MCF 10A (cell line): ENCODE results near the gene SPARC. TPM values are rescaled to one million over a fixed set of nuclear protein-coding genes. Genes with fewer than 3 reads are reported as not detected.

Source experiments
- BruUV-seq: library from RNA; stranded (reverse); fragments of 400-500 nt; replicated peaks from 2 replicates; lab custom pipeline; 2021; lab: Mats Ljungman, UMichigan
- CTCF ChIA-PET: fragments of 300-600 bp; sonication (Branson Sonifier 250); formaldehyde crosslinking; extraction: SDS; loops from one replicate; lab custom pipeline; 2021; ENCODE audit warnings: antibody characterized with exemption, inconsistent platforms; lab: Yijun Ruan, JAX
- POLR2A ChIA-PET: fragments of 300-600, 350-650 bp; sonication (Branson Sonifier 250); formaldehyde crosslinking; extraction: SDS; loops from one replicate; lab custom pipeline; 2020; ENCODE audit warnings: antibody characterized with exemption, inconsistent platforms; lab: Yijun Ruan, JAX
- DNase-seq: peaks from one replicate; pipeline ENCODE4 v3.0.0-alpha.2; 2018; ENCODE audit not compliant: unreplicated experiment
- H3K27ac Mint-ChIP-seq: one replicate; pipeline ENCODE4 v1.8.0; 2022; ENCODE audit warnings: mild to moderate bottlenecking, low read depth, mixed read lengths; ENCODE audit not compliant: unreplicated experiment
- H3K27me3 Mint-ChIP-seq: one replicate; pipeline ENCODE4 v1.8.0; 2022; ENCODE audit warnings: mixed read lengths; ENCODE audit not compliant: insufficient read depth, unreplicated experiment
- H3K36me3 Mint-ChIP-seq: one replicate; pipeline ENCODE4 v1.8.0; 2022; ENCODE audit warnings: mild to moderate bottlenecking, moderate library complexity, mixed read lengths; ENCODE audit not compliant: insufficient read depth, unreplicated experiment
- H3K4me1 Mint-ChIP-seq: one replicate; pipeline ENCODE4 v1.8.0; 2022; ENCODE audit warnings: mixed read lengths; ENCODE audit not compliant: insufficient read depth, unreplicated experiment
- H3K4me3 Mint-ChIP-seq: one replicate; pipeline ENCODE4 v1.8.0; 2022; ENCODE audit warnings: mild to moderate bottlenecking, moderate library complexity, mixed read lengths; ENCODE audit not compliant: unreplicated experiment
- H3K9me3 Mint-ChIP-seq: one replicate; pipeline ENCODE4 v1.8.0; 2022; ENCODE audit warnings: mixed read lengths; ENCODE audit not compliant: unreplicated experiment
- CTCF ChIP-seq: fragments of 200-600 bp; IDR thresholded peaks from one replicate; pipeline ENCODE4 v1.8.0; 2022; ENCODE audit warnings: antibody characterized with exemption, mild to moderate bottlenecking; ENCODE audit not compliant: unreplicated experiment
- intact Hi-C: fragments of 100-400 bp; cut with micrococcal nuclease; formaldehyde crosslinking; loops from 2 replicates; pipeline ENCODE4 v1.14.1; 2022
- total RNA-seq: library from RNA; stranded (reverse); gene quantifications from 2 replicates; pipeline ENCODE4 v1.2.3, GENCODE V29; 2022

SPARC gene
- total RNA-seq, 1 experiment from 2014 or later, result 32.6 TPM

- intact Hi-C loops, result no loop called here
- DNase-seq, result peak; percentile 79
- H3K27ac Mint-ChIP-seq, result no peak overlapping the region
- H3K27me3 Mint-ChIP-seq, result no peaks in the 10 kb centered on the region
- H3K4me3 Mint-ChIP-seq, result no peak overlapping the region
- H3K36me3 Mint-ChIP-seq, result peaks cover 19% of the 10 kb centered on the region
- H3K9me3 Mint-ChIP-seq, result no peaks in the 10 kb centered on the region
- H3K4me1 Mint-ChIP-seq, result peaks cover 18% of the 10 kb centered on the region
- ChIA-PET CTCF (interaction anchor here (0.5 to 9.2 kb wide), 14 partner anchors 11 to 843 kb away, joined by 3 to 94 read pairs (median 4); no protein-coding TSS in a partner anchor), POLR2A (interaction anchor here (0.5 to 3.3 kb wide), 3 partner anchors 10 to 844 kb away, joined by 3 to 12 read pairs (median 3); no protein-coding TSS in a partner anchor)
- no peak for TF ChIP-seq CTCF
- no TSS peak for BruUV-seq
Measured at GRCh38 chr5:151670953-151671636, 15.6 kb downstream of the SPARC start.

DNA sequence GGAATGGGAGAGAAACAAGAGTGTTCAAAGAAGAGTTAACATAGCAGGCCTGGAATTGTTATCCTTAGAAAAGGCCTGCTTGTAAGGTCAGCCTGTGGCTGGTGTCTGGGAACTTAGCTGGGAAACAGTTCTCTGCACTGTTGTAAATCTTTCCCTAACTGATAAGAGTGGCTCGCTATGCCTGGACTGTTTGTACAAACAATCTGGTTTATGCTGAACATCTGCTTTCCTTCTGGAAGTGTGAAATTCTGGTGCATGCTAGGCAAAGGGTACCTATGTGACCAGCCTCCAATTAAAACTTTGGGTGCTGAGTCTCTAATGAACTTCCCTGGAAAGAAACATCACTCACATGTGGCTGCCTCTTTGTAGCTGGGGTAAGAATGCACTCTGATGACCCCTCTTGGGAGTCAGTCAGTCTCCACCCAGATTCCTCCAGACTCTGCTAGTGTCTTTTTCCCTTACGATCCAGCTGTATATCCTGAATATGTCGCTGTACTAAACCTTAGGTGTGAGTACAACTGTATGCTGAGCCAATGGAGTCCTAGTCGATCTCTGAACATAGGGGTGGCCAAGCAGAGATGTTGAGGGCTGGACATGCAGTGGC is 16.5 kb downstream of the SPARC start:
- no TSS peak for BruUV-seq
- Mint-ChIP-seq H3K4me3 (no peak overlapping the region), H3K27me3 (no peaks in the 10 kb centered on the region), H3K36me3 (peaks cover 19% of the 10 kb centered on the region), H3K9me3 (no peaks in the 10 kb centered on the region), H3K27ac (no peak overlapping the region), H3K4me1 (peaks cover 22% of the 10 kb centered on the region)
- no peak for TF ChIP-seq CTCF
- no peak for DNase-seq
- intact Hi-C loops, result no loop called here
- ChIA-PET POLR2A (interaction anchor here (3.3 kb wide), 1 partner anchor 9 kb away, joined by 12 read pairs; no protein-coding TSS in a partner anchor), CTCF (interaction anchor here (0.6 to 9.2 kb wide), 9 partner anchors 10 to 844 kb away, joined by 3 to 94 read pairs (median 5); no protein-coding TSS in a partner anchor)

DNA sequence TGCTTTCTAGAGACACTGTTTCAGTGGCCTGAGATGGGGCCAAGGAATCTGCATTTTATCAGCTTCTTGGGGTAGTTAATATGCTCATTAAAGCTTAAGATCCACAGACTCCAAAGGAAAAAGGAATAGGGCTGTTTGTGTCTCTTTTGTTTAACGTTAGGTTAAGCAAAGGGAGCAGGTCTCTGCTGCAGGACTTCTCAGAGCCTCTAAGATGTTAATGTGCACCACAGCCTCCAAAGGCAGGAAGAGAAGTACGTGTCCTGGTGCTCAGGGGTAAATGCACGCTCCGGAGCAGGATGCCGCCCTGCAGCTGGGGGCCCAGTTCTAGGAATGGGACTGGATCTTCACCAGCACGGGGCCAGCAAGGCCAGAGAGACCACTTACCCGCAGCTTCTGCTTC is 19.6 kb downstream of the SPARC start:
- no peak for DNase-seq
- intact Hi-C loops, result no loop called here
- peaks cover 26% of the 10 kb centered on the region for H3K36me3 Mint-ChIP-seq
- H3K4me3 Mint-ChIP-seq, result no peak overlapping the region
- H3K4me1 Mint-ChIP-seq, result peaks cover 40% of the 10 kb centered on the region
- BruUV-seq, result no TSS peak
- ChIA-PET CTCF (interaction anchor here (1.1 to 15.3 kb wide), 5 partner anchors 9 to 71 kb away, joined by 3 to 652 read pairs (median 7); no protein-coding TSS in a partner anchor), POLR2A (interaction anchor here (0.6 kb wide), 1 partner anchor 200 kb away, joined by 3 read pairs; no protein-coding TSS in a partner anchor)
- H3K9me3 Mint-ChIP-seq, result no peaks in the 10 kb centered on the region
- no peaks in the 10 kb centered on the region for H3K27me3 Mint-ChIP-seq
- H3K27ac Mint-ChIP-seq, result no peak overlapping the region
- TF ChIP-seq CTCF, result no peak

- H3K4me1 Mint-ChIP-seq, result peaks cover 39% of the 10 kb centered on the region
Measured at GRCh38 chr5:151665613-151666012, 21.1 kb downstream of the SPARC start.

More at GRCh38 chr5:151665613-151666012, 21.1 kb downstream of the SPARC start:
- CTCF ChIA-PET, result interaction anchor here (0.5 to 15.3 kb wide), 8 partner anchors 14 to 684 kb away, joined by 3 to 652 read pairs (median 4); partner anchors contain the start of genes G3BP1 and SLC36A1
- Mint-ChIP-seq H3K36me3 (peaks cover 23% of the 10 kb centered on the region), H3K9me3 (no peaks in the 10 kb centered on the region), H3K27ac (peak overlapping the region; percentile 24), H3K4me3 (no peak overlapping the region), H3K27me3 (no peaks in the 10 kb centered on the region)
- BruUV-seq, result no TSS peak
- DNase-seq, result no peak
- TF ChIP-seq CTCF, result no peak
- intact Hi-C loops, result no loop called here
- POLR2A ChIA-PET, result interaction anchor here (0.9 kb wide), 1 partner anchor 105 kb away, joined by 3 read pairs; no protein-coding TSS in a partner anchor
